ELR (cell line): ENCODE measurements around the gene TJAP1.

Source experiments
- DNase-seq: peaks from one replicate; pipeline ENCODE4 v3.0.0-alpha.2; 2015; ENCODE audit warnings: low read depth

TJAP1 gene

GRCh38 chr6:43477235-43478007 is at the start of gene TJAP1:
Gene TJAP1, plus strand, starts transcription at chr6:43477570. Its CDS starts 21,432 bp downstream, at chr6:43499002.
- DNase-seq = peak; percentile 91

GRCh38 chr6:43428112-43428570 is 49.2 kb upstream of the TJAP1 start:
- no peak for DNase-seq

GRCh38 chr6:43428874-43429273 is 48.5 kb upstream of the TJAP1 start:
- peak; percentile 7 for DNase-seq

GRCh38 chr6:43432009-43432945 is 45.1 kb upstream of the TJAP1 start:
- no peak for DNase-seq

DNA sequence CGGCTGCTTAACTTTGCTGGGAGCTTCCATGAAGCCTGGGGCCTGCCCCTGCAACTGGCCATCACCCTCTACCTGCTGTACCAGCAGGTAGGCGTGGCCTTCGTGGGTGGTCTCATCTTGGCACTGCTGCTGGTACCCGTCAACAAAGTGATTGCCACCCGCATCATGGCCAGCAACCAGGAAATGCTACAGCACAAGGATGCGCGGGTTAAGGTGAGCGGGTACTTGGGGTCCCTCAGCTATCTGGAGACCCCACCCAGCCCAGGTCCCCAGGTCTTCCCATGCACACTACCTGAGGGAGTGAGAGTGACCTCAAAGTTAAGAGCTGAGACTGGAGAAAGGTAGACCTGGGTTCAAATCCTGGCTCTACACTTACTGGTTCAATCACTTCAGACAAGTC is 44.2 kb upstream of the TJAP1 start:
- DNase-seq = no peak

DNA sequence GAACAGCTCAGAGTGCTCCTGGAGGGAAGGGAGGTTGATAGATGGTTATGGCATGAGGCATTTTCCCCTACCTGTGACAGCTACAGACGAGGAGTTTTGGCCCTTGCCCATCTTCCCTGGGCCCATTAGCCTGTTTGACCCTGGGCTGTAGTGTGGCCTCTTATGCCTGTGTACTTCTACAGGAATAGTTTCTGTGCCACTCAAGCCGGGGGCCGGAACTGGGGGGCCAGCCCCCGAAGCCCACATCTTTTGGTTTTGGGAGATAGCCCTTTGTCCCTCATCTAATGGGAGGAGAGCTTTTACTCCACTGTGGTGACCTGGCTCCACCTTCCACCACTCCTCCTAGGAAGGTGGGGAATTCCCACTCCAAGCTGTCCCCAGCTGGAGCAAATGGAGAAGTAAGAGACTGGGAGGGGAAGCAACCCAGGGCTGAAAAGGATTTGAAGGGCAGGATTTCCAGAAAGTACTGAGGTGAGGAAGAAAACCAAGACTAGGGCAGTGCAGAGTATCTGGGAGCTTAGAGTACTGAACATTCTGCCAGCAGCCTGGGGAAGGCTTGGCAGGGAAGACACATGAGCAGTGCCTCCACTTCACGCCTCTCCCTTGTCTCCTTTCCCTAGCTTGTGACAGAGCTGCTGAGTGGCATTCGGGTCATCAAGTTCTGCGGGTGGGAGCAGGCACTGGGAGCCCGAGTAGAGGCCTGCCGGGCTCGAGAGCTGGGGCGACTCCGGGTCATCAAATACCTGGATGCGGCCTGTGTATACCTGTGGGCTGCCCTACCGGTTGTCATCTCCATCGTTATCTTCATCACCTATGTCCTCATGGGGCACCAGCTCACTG is 43.1 kb upstream of the TJAP1 start:
- DNase-seq = no peak

GRCh38 chr6:43434943-43435342 is 42.4 kb upstream of the TJAP1 start:
- DNase-seq = no peak

GRCh38 chr6:43435682-43436437 is 41.5 kb upstream of the TJAP1 start:
- no peak for DNase-seq

- DNase-seq = peak; percentile 73
Measured at GRCh38 chr6:43436577-43437282, 40.6 kb upstream of the TJAP1 start.

DNA sequence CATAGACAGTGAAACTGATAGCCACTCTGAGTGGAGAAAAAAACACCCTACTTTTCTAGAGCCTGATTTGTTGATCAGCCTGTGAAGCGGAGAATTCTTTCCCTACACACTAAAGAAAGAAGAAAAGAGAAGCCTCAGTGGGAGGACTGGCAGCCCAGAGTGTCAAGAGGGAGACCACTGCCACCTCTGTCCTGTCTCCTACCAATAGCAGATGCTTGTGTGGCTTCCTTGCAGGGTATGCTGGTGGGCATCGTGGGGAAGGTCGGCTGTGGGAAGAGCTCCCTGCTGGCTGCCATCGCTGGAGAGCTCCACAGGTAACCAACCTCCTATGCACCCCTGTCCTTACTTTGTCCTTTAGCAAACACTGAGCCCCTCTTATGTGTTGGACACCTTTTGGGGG is 39.7 kb upstream of the TJAP1 start:
- no peak for DNase-seq

DNA sequence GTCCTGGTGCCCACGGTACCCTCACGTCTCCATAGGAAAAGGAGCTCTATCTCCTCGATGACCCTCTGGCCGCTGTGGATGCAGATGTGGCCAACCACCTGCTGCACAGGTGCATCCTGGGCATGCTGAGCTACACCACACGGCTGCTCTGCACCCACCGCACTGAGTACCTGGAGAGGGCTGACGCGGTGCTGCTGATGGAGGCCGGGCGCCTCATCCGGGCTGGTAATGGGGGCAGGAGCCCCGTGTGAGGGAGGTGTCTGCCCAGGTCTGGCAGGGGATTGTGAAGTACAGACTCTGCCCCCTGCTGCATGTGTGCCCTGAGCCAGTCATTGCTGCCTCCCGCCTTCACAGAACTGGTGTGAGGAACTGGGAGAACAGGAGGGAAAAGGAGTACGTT is 34.4 kb upstream of the TJAP1 start:
- no peak for DNase-seq

DNA sequence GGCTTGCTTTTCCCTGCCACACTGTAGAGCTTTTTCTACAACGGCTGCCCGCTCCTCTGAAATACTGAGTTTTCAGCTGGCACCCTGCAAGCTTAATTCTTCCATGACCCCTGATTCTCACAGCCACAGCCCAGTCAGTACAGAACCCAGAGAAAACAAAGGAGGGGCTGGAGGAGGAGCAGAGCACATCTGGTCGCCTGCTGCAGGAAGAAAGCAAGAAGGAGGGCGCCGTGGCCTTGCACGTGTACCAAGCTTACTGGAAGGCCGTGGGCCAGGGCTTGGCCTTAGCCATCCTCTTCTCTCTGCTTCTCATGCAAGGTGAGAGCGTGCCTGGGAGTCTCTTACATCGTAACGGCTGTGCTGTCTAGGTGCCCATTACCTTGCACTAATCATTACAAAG is 33.3 kb upstream of the TJAP1 start:
- no peak for DNase-seq

DNA sequence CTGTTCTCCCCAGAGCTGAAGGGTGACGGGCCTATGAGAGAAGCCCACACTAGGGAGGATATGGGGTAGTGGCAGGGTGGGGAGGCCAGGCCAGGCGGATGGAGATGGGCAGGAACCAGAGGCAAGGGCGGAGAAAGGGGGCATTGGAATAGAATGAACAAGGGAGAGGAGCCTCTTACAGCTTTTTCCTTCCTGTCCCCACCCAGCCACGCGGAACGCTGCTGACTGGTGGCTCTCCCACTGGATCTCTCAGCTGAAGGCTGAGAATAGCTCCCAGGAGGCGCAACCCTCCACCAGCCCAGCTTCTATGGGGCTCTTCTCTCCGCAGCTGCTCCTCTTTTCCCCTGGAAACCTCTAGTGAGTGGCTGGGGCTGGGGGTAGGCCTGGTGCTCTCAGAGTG is 32.8 kb upstream of the TJAP1 start:
- DNase-seq = no peak

DNA sequence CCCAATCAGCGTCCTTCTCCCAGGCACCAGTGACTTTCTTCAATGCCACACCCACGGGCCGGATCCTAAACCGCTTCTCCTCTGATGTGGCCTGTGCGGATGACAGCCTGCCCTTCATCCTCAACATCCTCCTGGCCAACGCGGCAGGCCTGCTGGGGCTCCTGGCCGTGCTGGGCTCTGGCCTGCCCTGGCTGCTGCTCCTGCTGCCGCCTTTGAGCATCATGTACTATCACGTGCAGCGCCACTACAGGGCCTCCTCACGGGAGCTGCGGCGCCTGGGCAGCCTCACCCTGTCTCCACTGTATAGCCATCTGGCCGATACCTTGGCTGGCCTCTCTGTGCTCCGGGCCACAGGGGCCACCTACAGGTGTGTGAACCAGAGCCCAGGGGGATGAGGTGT is 31.8 kb upstream of the TJAP1 start:
- DNase-seq = no peak

DNA sequence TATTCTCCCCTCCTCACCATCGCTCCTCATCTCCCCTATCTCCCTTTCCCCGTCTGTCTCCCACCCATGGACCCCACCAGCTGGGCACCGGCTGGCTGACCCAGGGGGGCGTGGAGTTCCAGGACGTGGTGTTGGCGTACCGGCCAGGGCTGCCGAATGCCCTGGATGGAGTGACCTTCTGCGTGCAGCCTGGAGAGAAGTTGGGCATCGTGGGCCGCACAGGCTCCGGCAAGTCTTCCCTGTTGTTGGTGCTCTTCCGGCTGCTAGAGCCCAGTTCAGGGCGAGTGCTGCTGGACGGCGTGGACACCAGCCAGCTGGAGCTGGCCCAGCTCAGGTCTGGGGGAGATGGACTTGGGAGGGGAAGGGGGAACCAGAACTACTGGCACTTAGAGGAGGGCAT is 29.8 kb upstream of the TJAP1 start:
- DNase-seq = no peak

DNA sequence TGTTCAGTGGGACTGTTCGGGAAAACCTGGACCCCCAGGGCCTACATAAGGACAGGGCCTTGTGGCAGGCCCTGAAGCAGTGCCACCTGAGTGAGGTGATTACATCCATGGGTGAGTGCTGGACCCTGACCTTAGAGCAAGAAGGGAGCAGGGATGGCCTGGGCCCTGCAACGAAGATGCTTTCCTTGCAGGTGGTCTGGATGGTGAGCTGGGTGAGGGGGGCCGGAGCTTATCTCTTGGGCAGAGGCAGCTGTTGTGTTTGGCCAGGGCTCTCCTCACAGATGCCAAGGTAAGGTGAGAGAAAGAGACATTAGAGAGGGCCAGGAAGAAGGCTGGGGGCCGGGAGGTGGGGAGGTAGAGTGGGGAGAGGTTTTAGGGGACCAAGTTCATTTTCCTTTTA is 28.5 kb upstream of the TJAP1 start:
- no peak for DNase-seq

- DNase-seq = no peak
Measured at GRCh38 chr6:43450699-43451131, 26.7 kb upstream of the TJAP1 start.

- DNase-seq = no peak
Measured at GRCh38 chr6:43451348-43451747, 26.0 kb upstream of the TJAP1 start.

- DNase-seq = no peak
Measured at GRCh38 chr6:43451939-43452338, 25.4 kb upstream of the TJAP1 start.

GRCh38 chr6:43452896-43453295 is 24.5 kb upstream of the TJAP1 start:
- DNase-seq = no peak

DNA sequence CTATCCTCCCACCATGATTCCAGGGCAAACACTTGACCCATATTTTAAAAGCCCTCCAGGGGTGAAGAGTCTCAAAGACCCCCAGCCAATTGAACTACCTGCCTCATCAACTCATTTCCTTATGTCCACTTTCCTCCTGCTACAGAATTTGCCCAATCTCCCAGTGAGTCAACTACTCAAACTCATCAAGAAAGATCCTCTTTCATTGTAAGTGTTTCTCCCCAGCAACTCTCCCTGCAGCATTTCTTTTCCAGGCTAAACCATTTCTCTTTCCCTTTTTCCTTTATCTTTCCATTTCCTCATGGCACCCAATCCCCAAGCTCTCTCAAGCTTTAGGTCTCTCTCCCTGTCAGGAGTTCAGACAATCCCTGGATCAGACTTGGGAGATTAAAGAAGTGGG is 23.5 kb upstream of the TJAP1 start:
- no peak for DNase-seq
